Transverse colon (tissue), 4 donors: Measurements from ENCODE around the gene MTRF1.

ENCODE experiments used
- EP300 ChIP-seq: sonication (generic); formaldehyde crosslinking; IDR thresholded peaks from one replicate; pipeline ENCODE4 v1.6.1; 2017; ENCODE audit warnings: antibody characterized with exemption, low read depth
- POLR2A ChIP-seq: fragments of 450-650 bp; IDR thresholded peaks from one replicate; pipeline ENCODE4 v1.6.1; 2016; ENCODE audit warnings: antibody characterized with exemption, mild to moderate bottlenecking, moderate library complexity
- POLR2AphosphoS5 ChIP-seq, 3 donors: sonication (generic); formaldehyde crosslinking; IDR thresholded peaks; one replicate each; pipeline ENCODE4 v1.6.1; 2016; ENCODE audit warnings: antibody characterized with exemption in 3 of 3
- TF ChIP-seq, protein P1 (sequence below), 5 experiments: fragments of 200-600 bp in 3 of 5; fragments of 450-650 bp in 2 of 5; sonication (generic) in 3 of 5; IDR thresholded peaks; 1 replicate in 2 of 5; 2 replicates in 3 of 5; pipeline ENCODE4 v1.5.1; 2016 to 2017; ENCODE audit warnings: antibody characterized with exemption in 5 of 5, inconsistent platforms in 3 of 5, mild to moderate bottlenecking in 2 of 5, moderate library complexity in 1 of 5

GRCh38 chr13:41206467-41206866 lies 56.9 kb downstream of the MTRF1 start:
- TF ChIP-seq POLR2AphosphoS5 (IDR thresholded peaks at IDR 0.05) (no peak), POLR2A (no peak), EP300 (no peak)
- TF ChIP-seq, protein P1, sequence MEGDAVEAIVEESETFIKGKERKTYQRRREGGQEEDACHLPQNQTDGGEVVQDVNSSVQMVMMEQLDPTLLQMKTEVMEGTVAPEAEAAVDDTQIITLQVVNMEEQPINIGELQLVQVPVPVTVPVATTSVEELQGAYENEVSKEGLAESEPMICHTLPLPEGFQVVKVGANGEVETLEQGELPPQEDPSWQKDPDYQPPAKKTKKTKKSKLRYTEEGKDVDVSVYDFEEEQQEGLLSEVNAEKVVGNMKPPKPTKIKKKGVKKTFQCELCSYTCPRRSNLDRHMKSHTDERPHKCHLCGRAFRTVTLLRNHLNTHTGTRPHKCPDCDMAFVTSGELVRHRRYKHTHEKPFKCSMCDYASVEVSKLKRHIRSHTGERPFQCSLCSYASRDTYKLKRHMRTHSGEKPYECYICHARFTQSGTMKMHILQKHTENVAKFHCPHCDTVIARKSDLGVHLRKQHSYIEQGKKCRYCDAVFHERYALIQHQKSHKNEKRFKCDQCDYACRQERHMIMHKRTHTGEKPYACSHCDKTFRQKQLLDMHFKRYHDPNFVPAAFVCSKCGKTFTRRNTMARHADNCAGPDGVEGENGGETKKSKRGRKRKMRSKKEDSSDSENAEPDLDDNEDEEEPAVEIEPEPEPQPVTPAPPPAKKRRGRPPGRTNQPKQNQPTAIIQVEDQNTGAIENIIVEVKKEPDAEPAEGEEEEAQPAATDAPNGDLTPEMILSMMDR (IDR thresholded peaks at IDR 0.05), result no peak
